ENCODE measurements around the gene SH2D1B.

GRCh38 chr1:162398999-162399580 lies 12.8 kb downstream of the SH2D1B start:
- TF ChIP-seq CTCF (IDR thresholded peaks at IDR 0.05), result no peak
- TF ChIP-seq EP300 (IDR thresholded peaks at IDR 0.05), result no peak
- no peak for TF ChIP-seq POLR2A (IDR thresholded peaks at IDR 0.05)
